ENCODE data around the gene CIAO3. TPM values are rescaled to one million over a fixed set of nuclear protein-coding genes. Genes with fewer than 3 reads are reported as not detected.
"Not testable (repeated sequence)": the region's sequence is repeated elsewhere in the genome, so short reads cannot be mapped to it uniquely, and the experiment has no call there.

The CIAO3 gene
- total RNA-seq, 1 donor from 2014 or later: 33.7 TPM

GRCh38 chr16:694863-695354 lies 45.9 kb downstream of the CIAO3 start:
- no peak for DNase-seq (ENCODE audit: extremely low read depth, low read depth, low spot score)

GRCh38 chr16:694187-694862 lies 46.5 kb downstream of the CIAO3 start:
- DNase-seq (ENCODE audit: extremely low read depth, low read depth, low spot score): no peak

- no peak for DNase-seq (ENCODE audit: extremely low read depth, low read depth, low spot score)
Observed at GRCh38 chr16:693766-694165, 47.0 kb downstream of the CIAO3 start.

GRCh38 chr16:693364-693763 lies 47.4 kb downstream of the CIAO3 start:
- no peak for DNase-seq (ENCODE audit: extremely low read depth, low read depth, low spot score)

- no peak for DNase-seq (ENCODE audit: extremely low read depth, low read depth, low spot score)
Observed at GRCh38 chr16:692356-693108, 48.3 kb downstream of the CIAO3 start.

GRCh38 chr16:691242-691641 lies 49.6 kb downstream of the CIAO3 start:
- not testable (repeated sequence) for DNase-seq (ENCODE audit: extremely low read depth, low read depth, low spot score)

GRCh38 chr16:689175-689897 lies 51.5 kb downstream of the CIAO3 start:
- no peak for DNase-seq (ENCODE audit: extremely low read depth, low read depth, low spot score)

- no peak for DNase-seq (ENCODE audit: extremely low read depth, low read depth, low spot score)
Observed at GRCh38 chr16:687499-687898, 53.3 kb downstream of the CIAO3 start.

- no peak for DNase-seq (ENCODE audit: extremely low read depth, low read depth, low spot score)
Observed at GRCh38 chr16:686459-687260, 54.1 kb downstream of the CIAO3 start.

GRCh38 chr16:685967-686366 lies 54.8 kb downstream of the CIAO3 start:
- no peak for DNase-seq (ENCODE audit: extremely low read depth, low read depth, low spot score)

GRCh38 chr16:684961-685696 lies 55.7 kb downstream of the CIAO3 start:
- no peak for DNase-seq (ENCODE audit: extremely low read depth, low read depth, low spot score)

- DNase-seq (ENCODE audit: extremely low read depth, low read depth, low spot score): no peak
Observed at GRCh38 chr16:684071-684794, 56.6 kb downstream of the CIAO3 start, which contains the start of gene JMJD8. Gene JMJD8, minus strand, starts transcription at chr16:684334. Its CDS starts 15 bp downstream, at chr16:684319.

- no peak for DNase-seq (ENCODE audit: extremely low read depth, low read depth, low spot score)
Observed at GRCh38 chr16:683396-684070, 57.3 kb downstream of the CIAO3 start.

GRCh38 chr16:682493-683395 lies 58.1 kb downstream of the CIAO3 start:
- no peak for DNase-seq (ENCODE audit: extremely low read depth, low read depth, low spot score)

- DNase-seq (ENCODE audit: extremely low read depth, low read depth, low spot score): no peak
Observed at GRCh38 chr16:681746-682427, 58.9 kb downstream of the CIAO3 start.

GRCh38 chr16:680967-681745 lies 59.6 kb downstream of the CIAO3 start:
- no peak for DNase-seq (ENCODE audit: extremely low read depth, low read depth, low spot score)
